H1 (cell line): ENCODE measurements around the gene SCGB1C2. TPM values are rescaled to one million over a fixed set of nuclear protein-coding genes. Genes with fewer than 3 reads are reported as not detected.

Experiments
- CTCF ChIA-PET: fragments of 300-600 bp; sonication (Branson Sonifier 250); formaldehyde crosslinking; loops from one replicate; lab custom pipeline; 2021; ENCODE audit not compliant: partially characterized antibody; lab: Charles Lee
- POLR2A ChIA-PET: fragments of 300-600 bp; sonication (Branson Sonifier 250); formaldehyde crosslinking; loops from one replicate; lab custom pipeline; 2021; ENCODE audit warnings: inconsistent platforms; ENCODE audit not compliant: partially characterized antibody; lab: Charles Lee
- DNase-seq, 2 experiments: peaks; one replicate each; pipeline versions ENCODE4 v3.0.0 to v3.0.0-alpha.2; 2010 to 2022; ENCODE audit warnings: low spot score in 2 of 2, low read depth in 1 of 2, mixed read lengths in 1 of 2
- FAIRE-seq: peaks from 2 replicates; lab custom pipeline; 2011; peaks lifted over from hg19 to GRCh38; lab: Jason Lieb, UNC
- H2AFZ ChIP-seq: 2 replicates; pipeline ENCODE4 v1.8.1; 2012; ENCODE audit warnings: low read length, inconsistent platforms
- H2AK5ac ChIP-seq: 2 replicates; pipeline ENCODE4 v1.6.1; 2013; ENCODE audit warnings: low read depth, low read length
- H2BK120ac ChIP-seq: replicated peaks from 2 replicates; pipeline ENCODE3; 2013; ENCODE audit warnings: low read depth, low read length, inconsistent platforms
- H2BK12ac ChIP-seq: 2 replicates; pipeline ENCODE4 v1.6.1; 2013; ENCODE audit warnings: low read depth, low read length
- H2BK15ac ChIP-seq: 2 replicates; pipeline ENCODE4 v1.6.1; 2013; ENCODE audit warnings: low read length
- H2BK20ac ChIP-seq: 2 replicates; pipeline ENCODE4 v1.6.1; 2013; ENCODE audit warnings: low read length
- H2BK5ac ChIP-seq: 2 replicates; pipeline ENCODE4 v1.6.1; 2013; ENCODE audit warnings: low read depth, low read length
- H3K14ac ChIP-seq: 2 replicates; pipeline ENCODE4 v1.6.1; 2013; ENCODE audit warnings: inconsistent platforms; ENCODE audit not compliant: insufficient read length
- H3K18ac ChIP-seq: 2 replicates; pipeline ENCODE4 v1.6.1; 2013; ENCODE audit warnings: low read length; ENCODE audit errors: extremely low read depth
- H3K23ac ChIP-seq: 2 replicates; pipeline ENCODE4 v1.6.1; 2013; ENCODE audit warnings: inconsistent platforms; ENCODE audit not compliant: insufficient read length
- H3K23me2 ChIP-seq: 2 replicates; pipeline ENCODE4 v1.6.1; 2013; ENCODE audit warnings: low read depth, low read length
- H3K27ac ChIP-seq: 2 replicates; pipeline ENCODE4 v1.6.1; 2011; ENCODE audit warnings: low read depth, low read length, inconsistent platforms
- H3K27me3 ChIP-seq, 4 experiments: replicated peaks in 1 of 4; 1 replicate in 1 of 4; 2 replicates in 3 of 4; pipeline versions ENCODE4 v1.6.1 to v1.8.1; 2011 to 2013; ENCODE audit warnings: low read length in 3 of 4, mild to moderate bottlenecking in 3 of 4, inconsistent platforms in 2 of 4, mixed read lengths in 2 of 4, moderate library complexity in 1 of 4; ENCODE audit not compliant: control insufficient read depth in 3 of 4, insufficient read depth in 3 of 4; ENCODE audit errors: extremely low read depth in 1 of 4
- H3K36me3 ChIP-seq, 4 experiments: 2 replicates each; pipeline versions ENCODE4 v1.6.1 to v1.8.1; 2011 to 2013; ENCODE audit warnings: mild to moderate bottlenecking in 4 of 4, low read length in 3 of 4, moderate library complexity in 2 of 4, control low read depth in 1 of 4, inconsistent platforms in 1 of 4; ENCODE audit not compliant: insufficient read depth in 4 of 4, control insufficient read depth in 2 of 4
- H3K4ac ChIP-seq: replicated peaks from 2 replicates; pipeline ENCODE3; 2013; ENCODE audit warnings: low read length, low read depth, mixed read lengths, inconsistent platforms; ENCODE audit not compliant: insufficient read length
- H3K4me1 ChIP-seq, 4 experiments: replicated peaks in 1 of 4; 1 replicate in 1 of 4; 2 replicates in 3 of 4; pipeline versions ENCODE4 v1.6.1 to v1.8.1; 2011 to 2013; ENCODE audit warnings: low read length in 3 of 4, inconsistent platforms in 2 of 4, mixed read lengths in 1 of 4; ENCODE audit not compliant: insufficient read depth in 4 of 4, control insufficient read depth in 3 of 4
- H3K4me2 ChIP-seq, 2 experiments: 2 replicates each; pipeline versions ENCODE4 v1.6.1 to v1.8.1; 2011 to 2013; ENCODE audit warnings: low read depth in 2 of 2, low read length in 2 of 2, control low read depth in 1 of 2, inconsistent platforms in 1 of 2, mild to moderate bottlenecking in 1 of 2; ENCODE audit not compliant: insufficient read depth in 1 of 2
- H3K4me3 ChIP-seq, 4 experiments: fragments of 200-600, 300-600 bp in 1 of 4; sonication (generic), shearing (Covaris generic), sonication (Bioruptor Twin) in 1 of 4; 2 replicates each; pipeline versions ENCODE4 v1.5.1 to v1.8.1; 2011 to 2016; ENCODE audit warnings: low read length in 4 of 4, low read depth in 3 of 4, control low read depth in 2 of 4, inconsistent platforms in 2 of 4, mild to moderate bottlenecking in 2 of 4, mixed read lengths in 1 of 4, moderate library complexity in 1 of 4; ENCODE audit not compliant: insufficient read depth in 2 of 4; ENCODE audit errors: extremely low read depth in 1 of 4
- H3K56ac ChIP-seq: replicated peaks from 2 replicates; pipeline ENCODE3; 2013; ENCODE audit warnings: low read depth, mild to moderate bottlenecking, mixed read lengths, low read length, inconsistent platforms; ENCODE audit not compliant: insufficient read length
- H3K79me1 ChIP-seq: 2 replicates; pipeline ENCODE4 v1.6.1; 2013; ENCODE audit warnings: low read depth, low read length, control low read depth
- H3K79me2 ChIP-seq, 2 experiments: 2 replicates each; pipeline versions ENCODE4 v1.6.1 to v1.8.1; 2012 to 2013; ENCODE audit warnings: low read length in 2 of 2, mild to moderate bottlenecking in 2 of 2, inconsistent platforms in 1 of 2; ENCODE audit not compliant: insufficient read depth in 2 of 2, control insufficient read depth in 1 of 2
- H3K9ac ChIP-seq, 4 experiments: replicated peaks in 1 of 4; 1 replicate in 1 of 4; 2 replicates in 3 of 4; pipeline versions ENCODE4 v1.6.1 to v1.8.1; 2011 to 2013; ENCODE audit warnings: low read depth in 3 of 4, low read length in 3 of 4, control low read depth in 2 of 4, mild to moderate bottlenecking in 2 of 4, moderate library complexity in 2 of 4, inconsistent platforms in 1 of 4; ENCODE audit errors: extremely low read depth in 1 of 4
- H3K9me3 ChIP-seq, 2 experiments: 2 replicates each; pipeline versions ENCODE4 v1.6.1 to v1.8.1; 2012 to 2013; ENCODE audit warnings: mild to moderate bottlenecking in 2 of 2, moderate library complexity in 2 of 2, control low read depth in 1 of 2, inconsistent platforms in 1 of 2, low read depth in 1 of 2, low read length in 1 of 2, mixed read lengths in 1 of 2; ENCODE audit not compliant: insufficient read depth in 2 of 2
- H4K20me1 ChIP-seq, 2 experiments: replicated peaks in 1 of 2; 2 replicates each; pipeline versions ENCODE3 to v1.8.1; 2011 to 2013; ENCODE audit warnings: inconsistent platforms in 2 of 2, low read length in 2 of 2, mild to moderate bottlenecking in 1 of 2; ENCODE audit not compliant: insufficient read depth in 2 of 2, control insufficient read depth in 1 of 2
- H4K5ac ChIP-seq: 2 replicates; pipeline ENCODE4 v1.6.1; 2013; ENCODE audit warnings: low read length, low read depth, mixed read lengths, inconsistent platforms; ENCODE audit not compliant: insufficient read length
- H4K8ac ChIP-seq: 2 replicates; pipeline ENCODE4 v1.8.0; 2013; ENCODE audit warnings: mild to moderate bottlenecking, moderate library complexity, low read length, inconsistent platforms; ENCODE audit not compliant: insufficient read depth; ENCODE audit errors: extremely low read depth
- H4K91ac ChIP-seq: replicated peaks from 2 replicates; pipeline ENCODE3; 2013; ENCODE audit warnings: low read length, mixed read lengths, inconsistent platforms; ENCODE audit not compliant: insufficient read length
- CEBPB ChIP-seq: IDR thresholded peaks from 2 replicates; pipeline ENCODE4 v1.6.1; 2012; ENCODE audit warnings: low read depth, low read length
- CHD1 ChIP-seq: IDR thresholded peaks from 2 replicates; pipeline ENCODE4 v1.6.1; 2012; ENCODE audit warnings: low read depth, low read length, improper control_type of control experiment
- CTBP2 ChIP-seq: IDR thresholded peaks from 2 replicates; pipeline ENCODE4 v1.7.0; 2011; ENCODE audit warnings: borderline replicate concordance, mild to moderate bottlenecking, moderate library complexity, mixed read lengths, low read length; ENCODE audit not compliant: insufficient read depth, insufficient read length
- GTF2F1 ChIP-seq: IDR thresholded peaks from 2 replicates; pipeline ENCODE4 v1.6.1; 2012; ENCODE audit warnings: low read depth, low read length, improper control_type of control experiment, borderline replicate concordance
- MAFK ChIP-seq: IDR thresholded peaks from 2 replicates; pipeline ENCODE4 v1.6.1; 2012; ENCODE audit warnings: low read depth, mild to moderate bottlenecking, improper control_type of control experiment, low read length
- NRF1 ChIP-seq: IDR thresholded peaks from 2 replicates; pipeline ENCODE4 v1.6.1; 2011; ENCODE audit warnings: mild to moderate bottlenecking, low read depth, low read length, improper control_type of control experiment
- RAD21 ChIP-seq, 2 experiments: IDR thresholded peaks in 1 of 2; conservative IDR thresholded peaks in 1 of 2; 2 replicates each; pipeline ENCODE4 v1.6.1; 2011; ENCODE audit warnings: low read depth in 2 of 2, low read length in 2 of 2, improper control_type of control experiment in 1 of 2, inconsistent platforms in 1 of 2, mild to moderate bottlenecking in 1 of 2, moderate library complexity in 1 of 2
- SAP30 ChIP-seq: fragments of 300-600 bp; sonication (generic); IDR thresholded peaks from 2 replicates; pipeline ENCODE4 v1.7.1; 2012; ENCODE audit warnings: low read length, moderate library complexity, mild to moderate bottlenecking, inconsistent platforms; ENCODE audit not compliant: insufficient read depth, insufficient replicate concordance
- SUZ12 ChIP-seq: fragments of 200-600 bp; sonication (generic); IDR thresholded peaks from 2 replicates; pipeline ENCODE4 v1.6.1; 2012; ENCODE audit warnings: mild to moderate bottlenecking, inconsistent platforms, low read length, moderate library complexity, mixed read lengths
- WGBS, 2 experiments: shearing (Covaris generic) in 1 of 2; methylation state at CpG; one replicate each; pipeline versions ENCODE4 v1.1.6 to v1.1.7; 2013 to 2015; ENCODE audit warnings: low lambda C conversion rate in 2 of 2, mixed read lengths in 2 of 2, inconsistent platforms in 1 of 2, low coverage in 1 of 2, missing lambda C conversion rate in 1 of 2; ENCODE audit not compliant: insufficient replicate concordance in 2 of 2, insufficient coverage in 1 of 2, insufficient read length in 1 of 2; ENCODE audit errors: extremely low coverage in 1 of 2, missing lambda C conversion rate in 1 of 2; 5-methylcytosine and 5-hydroxymethylcytosine counted together
- polyA plus RNA-seq, 7 experiments: library from polyadenylated mRNA; depleted of rRNA in 3 of 7; stranded (reverse) in 5 of 7; unstranded in 2 of 7; fragments of >200 nt in 5 of 7; fragments of 200-250 nt in 2 of 7; gene quantifications; 1 replicate in 5 of 7; 2 replicates in 1 of 7; 4 replicates in 1 of 7; pipeline versions ENCODE4 v1.2.1 to v1.2.3, GENCODE V29; 2011 to 2013; ENCODE audit warnings: missing spikeins in 2 of 7, mixed read lengths in 2 of 7
- total RNA-seq: library from RNA; stranded (reverse); fragmentation: NEBNext Ultra II Directional; extraction: Animal tissue kit (Norgen Biotek cat#: 25700); gene quantifications from 2 replicates; pipeline ENCODE4 v1.2.1, GENCODE V29; 2021
- TF ChIP-seq, protein P1 (sequence below): IDR thresholded peaks from 2 replicates; pipeline ENCODE4 v1.6.1; 2012; ENCODE audit warnings: inconsistent platforms
- TF ChIP-seq, protein P2 (sequence below): IDR thresholded peaks from 2 replicates; pipeline ENCODE4 v1.6.1; 2012; ENCODE audit warnings: low read length, inconsistent platforms

SCGB1C2 gene
- total and polyA plus RNA-seq, 2 of the 8 experiments (the other 6 are each of a cell fraction or from before 2014, with no cell fraction given): not detected

DNA sequence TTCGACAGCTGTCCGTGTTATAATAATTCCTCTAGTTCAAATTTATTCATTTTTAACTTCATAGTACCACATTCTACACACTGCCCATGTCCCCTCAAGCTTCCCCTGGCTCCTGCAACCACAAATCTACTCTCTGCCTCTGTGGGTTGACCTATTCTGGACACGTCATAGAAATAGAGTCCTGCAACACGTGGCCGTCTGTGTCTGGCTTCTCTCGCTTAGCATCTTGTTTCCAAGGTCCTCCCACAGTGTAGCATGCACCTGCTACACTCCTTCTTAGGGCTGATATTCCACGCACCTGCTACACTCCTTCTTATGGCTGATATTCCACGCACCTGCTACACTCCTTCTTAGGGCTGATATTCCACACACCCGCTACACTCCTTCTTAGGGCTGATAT, 16.5 kb downstream of the SCGB1C2 start:
- Histone ChIP-seq H3K9ac (no peak overlapping the region), H3K4me2 (no peak overlapping the region), H4K8ac (no peak overlapping the region), H2BK20ac (no peak overlapping the region), H3K27ac (no peak overlapping the region), H3K14ac (no peak overlapping the region), H2AK5ac (no peak overlapping the region), H4K91ac (no peak overlapping the region), H3K79me1 (no peaks in the 10 kb centered on the region), H4K5ac (no peak overlapping the region), H3K36me3 (no peaks in the 10 kb centered on the region), H3K23me2 (no peaks in the 10 kb centered on the region), H2BK15ac (no peak overlapping the region), H3K27me3 (no peaks in the 10 kb centered on the region), H3K4me3 (no peak overlapping the region), H3K4ac (no peak overlapping the region), H3K23ac (no peak overlapping the region), H3K18ac (no peak overlapping the region), H2BK120ac (no peak overlapping the region), H2BK5ac (no peak overlapping the region), H2AFZ (no peak overlapping the region), H3K79me2 (no peaks in the 10 kb centered on the region), H3K56ac (no peak overlapping the region), H4K20me1 (peaks cover 0 to 2% of the 10 kb centered on the region in 2 experiments), H2BK12ac (no peak overlapping the region), H3K9me3 (no peaks in the 10 kb centered on the region; a peak in 1 of 4 replicates), H3K4me1 (no peaks in the 10 kb centered on the region; a peak in 1 of 7 replicates)
- ChIA-PET POLR2A (no interaction called here), CTCF (interaction anchor here (0.8 to 1.7 kb wide), 2 partner anchors 9 to 10 kb away, joined by 4 to 6 read pairs; no protein-coding TSS in a partner anchor)
- FAIRE-seq: no peak
- no peak for DNase-seq
- 88% methylated on average over 9 of the region's 9 CpGs; no CpG with 5 or more reads in 1 of the 2 experiments for WGBS, 2 experiments
- TF ChIP-seq CTBP2: no peak
- TF ChIP-seq, protein P1, sequence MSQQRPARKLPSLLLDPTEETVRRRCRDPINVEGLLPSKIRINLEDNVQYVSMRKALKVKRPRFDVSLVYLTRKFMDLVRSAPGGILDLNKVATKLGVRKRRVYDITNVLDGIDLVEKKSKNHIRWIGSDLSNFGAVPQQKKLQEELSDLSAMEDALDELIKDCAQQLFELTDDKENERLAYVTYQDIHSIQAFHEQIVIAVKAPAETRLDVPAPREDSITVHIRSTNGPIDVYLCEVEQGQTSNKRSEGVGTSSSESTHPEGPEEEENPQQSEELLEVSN: no peak
- TF ChIP-seq RAD21 (IDR thresholded peaks at IDR 0.05 in 1 of 2, conservative IDR thresholded peaks at IDR 0.05 in 1 of 2; ENCODE audit: low read depth in 2 of 2, low read length in 2 of 2): no peak
- TF ChIP-seq, protein P2, sequence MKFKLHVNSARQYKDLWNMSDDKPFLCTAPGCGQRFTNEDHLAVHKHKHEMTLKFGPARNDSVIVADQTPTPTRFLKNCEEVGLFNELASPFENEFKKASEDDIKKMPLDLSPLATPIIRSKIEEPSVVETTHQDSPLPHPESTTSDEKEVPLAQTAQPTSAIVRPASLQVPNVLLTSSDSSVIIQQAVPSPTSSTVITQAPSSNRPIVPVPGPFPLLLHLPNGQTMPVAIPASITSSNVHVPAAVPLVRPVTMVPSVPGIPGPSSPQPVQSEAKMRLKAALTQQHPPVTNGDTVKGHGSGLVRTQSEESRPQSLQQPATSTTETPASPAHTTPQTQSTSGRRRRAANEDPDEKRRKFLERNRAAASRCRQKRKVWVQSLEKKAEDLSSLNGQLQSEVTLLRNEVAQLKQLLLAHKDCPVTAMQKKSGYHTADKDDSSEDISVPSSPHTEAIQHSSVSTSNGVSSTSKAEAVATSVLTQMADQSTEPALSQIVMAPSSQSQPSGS: no peak
- no peak for TF ChIP-seq MAFK
- TF ChIP-seq NRF1: no peak
- TF ChIP-seq SUZ12: no peak
- no peak for TF ChIP-seq CEBPB
- no peak for TF ChIP-seq GTF2F1
- TF ChIP-seq SAP30: no peak
- no peak for TF ChIP-seq CHD1
